Retina (tissue), 1 donor: ENCODE data around the gene TMIGD1.
"Not testable (repeated sequence)": the region's sequence is repeated elsewhere in the genome, so short reads cannot be mapped to it uniquely, and the experiment has no call there.

Experiments used
- DNase-seq: peaks from one replicate; pipeline ENCODE4 v3.0.0-alpha.2; 2016

TMIGD1 gene

GRCh38 chr17:30358055-30358760 lies 24.4 kb upstream of the TMIGD1 start:
- no peak for DNase-seq

- DNase-seq: no peak
Measured at GRCh38 chr17:30357476-30357875, 23.6 kb upstream of the TMIGD1 start.

GRCh38 chr17:30354701-30355100 lies 20.8 kb upstream of the TMIGD1 start:
- no peak for DNase-seq

GRCh38 chr17:30352240-30352814 lies 18.5 kb upstream of the TMIGD1 start:
- no peak for DNase-seq

GRCh38 chr17:30351735-30352134 lies 17.9 kb upstream of the TMIGD1 start:
- no peak for DNase-seq

- not testable (repeated sequence) for DNase-seq
Measured at GRCh38 chr17:30351263-30351662, 17.4 kb upstream of the TMIGD1 start.

- no peak for DNase-seq
Measured at GRCh38 chr17:30349252-30349651, 15.4 kb upstream of the TMIGD1 start.

- no peak for DNase-seq
Measured at GRCh38 chr17:30347488-30347887, 13.6 kb upstream of the TMIGD1 start.

GRCh38 chr17:30346221-30346795 lies 12.5 kb upstream of the TMIGD1 start:
- no peak for DNase-seq

GRCh38 chr17:30345527-30346075 lies 11.7 kb upstream of the TMIGD1 start:
- DNase-seq: no peak

- DNase-seq: no peak
Measured at GRCh38 chr17:30345089-30345433, 11.2 kb upstream of the TMIGD1 start.

- peak; percentile 22 for DNase-seq
Measured at GRCh38 chr17:30344283-30345088, 10.6 kb upstream of the TMIGD1 start.

GRCh38 chr17:30343796-30344195 lies 9.9 kb upstream of the TMIGD1 start:
- no peak for DNase-seq

GRCh38 chr17:30343244-30343643 lies 9.4 kb upstream of the TMIGD1 start:
- not testable (repeated sequence) for DNase-seq

- DNase-seq: no peak
Measured at GRCh38 chr17:30341703-30342249, 7.9 kb upstream of the TMIGD1 start.

- DNase-seq: no peak
Measured at GRCh38 chr17:30340801-30341356, 7.0 kb upstream of the TMIGD1 start.

- DNase-seq: no peak
Measured at GRCh38 chr17:30339086-30339485, 5.2 kb upstream of the TMIGD1 start.

GRCh38 chr17:30337393-30337999 lies 3.6 kb upstream of the TMIGD1 start:
- no peak for DNase-seq

GRCh38 chr17:30336369-30337171 lies 2.7 kb upstream of the TMIGD1 start:
- no peak for DNase-seq

GRCh38 chr17:30334421-30334820 lies 564 bp upstream of the TMIGD1 start:
- DNase-seq: no peak

- no peak for DNase-seq
Measured at GRCh38 chr17:30332057-30332542, 1.8 kb downstream of the TMIGD1 start.
